Mesenchymal stem cell (in vitro differentiated cells and primary cell): ENCODE data around the gene LTO1.

Experiments
- DNase-seq: peaks from one replicate; pipeline ENCODE4 v3.0.0-alpha.2; 2013
- H2AFZ ChIP-seq: one replicate; pipeline ENCODE4 v1.6.1; 2013; ENCODE audit warnings: low read depth, mild to moderate bottlenecking, control low read depth, inconsistent platforms, low read length, moderate library complexity
- H2AK5ac ChIP-seq: 2 replicates; pipeline ENCODE4 v1.6.1; 2013; ENCODE audit warnings: low read length, moderate library complexity, mild to moderate bottlenecking, inconsistent platforms; ENCODE audit not compliant: severe bottlenecking
- H2BK120ac ChIP-seq: one replicate; pipeline ENCODE4 v1.6.1; 2013; ENCODE audit warnings: low read depth, mild to moderate bottlenecking, inconsistent platforms, low read length, moderate library complexity
- H2BK12ac ChIP-seq, 2 experiments: one replicate each; pipeline ENCODE4 v1.6.1; 2013; ENCODE audit warnings: inconsistent platforms in 2 of 2, low read length in 2 of 2, mild to moderate bottlenecking in 2 of 2, moderate library complexity in 2 of 2, control low read depth in 1 of 2
- H2BK15ac ChIP-seq: one replicate; pipeline ENCODE4 v1.6.1; 2013; ENCODE audit warnings: mild to moderate bottlenecking, low read depth, inconsistent platforms; ENCODE audit not compliant: poor library complexity, severe bottlenecking
- H2BK5ac ChIP-seq: 2 replicates; pipeline ENCODE4 v1.6.1; 2013; ENCODE audit warnings: low read depth, mild to moderate bottlenecking, low read length, control low read depth, inconsistent platforms; ENCODE audit not compliant: poor library complexity, severe bottlenecking
- H3K14ac ChIP-seq, 2 experiments: one replicate each; pipeline ENCODE4 v1.6.1; 2013; ENCODE audit warnings: inconsistent platforms in 2 of 2, low read length in 2 of 2, control low read depth in 1 of 2, mild to moderate bottlenecking in 1 of 2, moderate library complexity in 1 of 2
- H3K18ac ChIP-seq, 2 experiments: one replicate each; pipeline ENCODE4 v1.6.1; 2013; ENCODE audit warnings: inconsistent platforms in 2 of 2, low read length in 2 of 2, control low read depth in 1 of 2, low read depth in 1 of 2, mild to moderate bottlenecking in 1 of 2
- H3K23ac ChIP-seq, 2 experiments: one replicate each; pipeline ENCODE4 v1.6.1; 2013; ENCODE audit warnings: inconsistent platforms in 2 of 2, low read length in 2 of 2, mild to moderate bottlenecking in 2 of 2, moderate library complexity in 2 of 2, control low read depth in 1 of 2
- H3K27ac ChIP-seq: 2 replicates; pipeline ENCODE4 v1.5.1; 2013; ENCODE audit warnings: mild to moderate bottlenecking, moderate library complexity, low read length, control low read depth, inconsistent platforms; ENCODE audit not compliant: poor library complexity, severe bottlenecking
- H3K27me3 ChIP-seq, 2 experiments: 2 replicates each; pipeline versions ENCODE4 v1.6.1 to v1.7.0; 2013; ENCODE audit warnings: low read length in 2 of 2, mild to moderate bottlenecking in 2 of 2, moderate library complexity in 2 of 2, control low read depth in 1 of 2, inconsistent platforms in 1 of 2; ENCODE audit not compliant: control insufficient read depth in 1 of 2, insufficient read depth in 1 of 2
- H3K36me3 ChIP-seq, 2 experiments: 2 replicates each; pipeline versions ENCODE4 v1.6.1 to v1.7.0; 2013; ENCODE audit warnings: low read length in 2 of 2, control low read depth in 1 of 2, inconsistent platforms in 1 of 2, low read depth in 1 of 2, mild to moderate bottlenecking in 1 of 2; ENCODE audit not compliant: insufficient read depth in 2 of 2, control insufficient read depth in 1 of 2
- H3K4ac ChIP-seq, 2 experiments: one replicate each; pipeline ENCODE4 v1.6.1; 2013; ENCODE audit warnings: inconsistent platforms in 2 of 2, low read length in 2 of 2, mild to moderate bottlenecking in 2 of 2, moderate library complexity in 2 of 2, control low read depth in 1 of 2, low read depth in 1 of 2
- H3K4me1 ChIP-seq: 2 replicates; pipeline ENCODE4 v1.6.1; 2013; ENCODE audit warnings: low read depth, low read length, control low read depth; ENCODE audit not compliant: control insufficient read depth, insufficient read depth
- H3K4me2 ChIP-seq: 2 replicates; pipeline ENCODE4 v1.6.1; 2013; ENCODE audit warnings: low read length, mild to moderate bottlenecking, inconsistent platforms; ENCODE audit not compliant: poor library complexity, severe bottlenecking
- H3K4me3 ChIP-seq, 2 experiments: 2 replicates each; pipeline versions ENCODE4 v1.5.1 to v1.7.0; 2013; ENCODE audit warnings: low read length in 2 of 2, mild to moderate bottlenecking in 2 of 2, control low read depth in 1 of 2, low read depth in 1 of 2; ENCODE audit not compliant: insufficient read depth in 1 of 2
- H3K79me1 ChIP-seq: replicated peaks from 2 replicates; pipeline ENCODE4 v1.6.1; 2013; ENCODE audit warnings: mild to moderate bottlenecking, control low read depth, low read length, inconsistent platforms; ENCODE audit not compliant: poor library complexity, severe bottlenecking
- H3K9ac ChIP-seq: 2 replicates; pipeline ENCODE4 v1.7.0; 2013; ENCODE audit warnings: mild to moderate bottlenecking, low read length, moderate library complexity
- H3K9me3 ChIP-seq: 2 replicates; pipeline ENCODE4 v1.7.0; 2013; ENCODE audit warnings: mild to moderate bottlenecking, low read length; ENCODE audit not compliant: control insufficient read depth
- H4K8ac ChIP-seq: one replicate; pipeline ENCODE4 v1.6.1; 2013; ENCODE audit warnings: inconsistent platforms, mild to moderate bottlenecking, low read length, moderate library complexity
- H4K91ac ChIP-seq: one replicate; pipeline ENCODE4 v1.6.1; 2013; ENCODE audit warnings: mild to moderate bottlenecking, low read length, inconsistent platforms
- WGBS: methylation state at CpG from one replicate; pipeline ENCODE4 v1.1.7; 2013; ENCODE audit warnings: mixed read lengths; 5-methylcytosine and 5-hydroxymethylcytosine counted together

LTO1 gene

DNA sequence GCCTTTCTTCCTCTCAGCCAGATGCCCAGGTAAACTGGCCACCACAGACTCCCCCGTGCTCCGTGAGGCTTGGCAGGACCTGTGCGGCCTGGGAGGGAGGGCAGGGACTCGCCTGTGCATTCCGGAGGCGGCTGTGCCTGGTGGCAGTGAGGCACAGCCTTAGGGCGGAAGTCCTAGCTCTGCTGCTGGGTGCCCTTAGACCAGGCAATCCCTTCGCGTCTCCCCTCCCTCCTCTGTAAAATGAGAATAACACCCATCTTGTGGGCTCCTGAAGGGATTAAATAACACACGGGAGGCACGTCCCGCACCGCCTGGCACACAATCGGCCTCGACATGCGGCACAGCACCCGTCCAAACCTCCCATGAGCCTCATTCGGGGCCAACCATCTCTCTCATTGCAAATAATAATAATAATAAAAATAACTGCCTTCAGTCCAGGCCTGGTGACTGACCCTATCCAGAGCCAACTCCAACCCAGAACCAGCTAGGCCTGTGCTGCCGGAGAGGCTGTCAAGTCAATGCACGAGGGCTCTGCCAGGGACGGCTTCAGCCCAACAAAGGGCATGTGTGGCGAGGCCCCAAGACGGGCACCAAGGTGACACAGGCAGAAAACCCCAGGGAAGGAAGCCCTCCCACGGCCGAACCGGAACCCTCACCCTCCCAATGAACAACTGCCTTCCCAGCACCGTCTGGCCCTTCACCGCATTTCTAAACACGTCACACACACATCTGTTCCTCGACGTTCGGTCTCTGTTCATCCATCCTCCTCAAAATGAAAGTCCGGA is 8.2 kb downstream of the LTO1 start:
- no peak overlapping the region for H3K14ac ChIP-seq
- no peaks in the 10 kb centered on the region for H3K9me3 ChIP-seq
- H3K27me3 ChIP-seq = no peaks in the 10 kb centered on the region
- no peak overlapping the region for H2BK120ac ChIP-seq
- no peak overlapping the region for H2BK15ac ChIP-seq
- no peak for DNase-seq
- H2AK5ac ChIP-seq = no peak overlapping the region
- no peak overlapping the region for H2BK5ac ChIP-seq
- H2AFZ ChIP-seq = no peak overlapping the region
- H3K27ac ChIP-seq = no peak overlapping the region
- no peak overlapping the region for H4K8ac ChIP-seq
- no peak overlapping the region for H3K4ac ChIP-seq
- H3K18ac ChIP-seq = no peak overlapping the region
- no peak overlapping the region for H2BK12ac ChIP-seq
- peaks cover 67 to 79% of the 10 kb centered on the region in 2 experiments for H3K36me3 ChIP-seq
- H3K9ac ChIP-seq = no peak overlapping the region
- no peak overlapping the region for H3K4me3 ChIP-seq
- peak overlapping the region; percentile 56 for H4K91ac ChIP-seq
- H3K23ac ChIP-seq = no peak overlapping the region
- WGBS = 95% methylated on average over 32 of the region's 33 CpGs
- no peak overlapping the region for H3K4me2 ChIP-seq
- peaks cover 6% of the 10 kb centered on the region for H3K4me1 ChIP-seq
- peaks cover 30% of the 10 kb centered on the region for H3K79me1 ChIP-seq

DNA sequence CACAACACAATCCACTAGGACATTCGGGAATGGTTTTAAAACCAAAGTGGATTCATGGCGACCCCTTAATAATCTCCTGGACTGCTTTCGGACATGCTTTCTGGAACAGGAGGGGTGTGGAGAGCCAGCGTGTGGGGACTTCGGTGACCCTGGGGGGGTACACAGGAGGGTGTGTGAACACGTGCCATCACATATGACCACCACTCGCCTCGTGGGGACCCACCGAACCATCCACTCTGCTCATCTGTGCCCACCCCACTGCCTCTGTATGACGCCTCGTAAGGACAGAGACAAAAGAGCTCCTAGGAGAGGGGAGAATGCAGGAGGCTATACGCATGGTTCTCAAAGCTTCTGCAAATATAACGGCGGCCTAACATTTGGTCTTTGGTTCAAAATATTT is 8.9 kb downstream of the LTO1 start:
- Histone ChIP-seq H3K4me1 (peaks cover 6% of the 10 kb centered on the region), H3K18ac (no peak overlapping the region), H2BK12ac (no peak overlapping the region), H4K8ac (no peak overlapping the region), H2AFZ (no peak overlapping the region), H4K91ac (no peak overlapping the region), H2BK15ac (no peak overlapping the region), H2BK5ac (no peak overlapping the region), H3K4me3 (no peak overlapping the region), H3K36me3 (peaks cover 65 to 72% of the 10 kb centered on the region in 2 experiments), H2AK5ac (no peak overlapping the region), H3K27ac (no peak overlapping the region), H3K4me2 (no peak overlapping the region), H2BK120ac (no peak overlapping the region), H3K79me1 (peaks cover 28% of the 10 kb centered on the region), H3K14ac (no peak overlapping the region), H3K9ac (no peak overlapping the region), H3K9me3 (no peaks in the 10 kb centered on the region), H3K23ac (no peak overlapping the region), H3K27me3 (no peaks in the 10 kb centered on the region), H3K4ac (no peak overlapping the region)
- DNase-seq = no peak
- 98% methylated on average over 14 of the region's 14 CpGs for WGBS

DNA sequence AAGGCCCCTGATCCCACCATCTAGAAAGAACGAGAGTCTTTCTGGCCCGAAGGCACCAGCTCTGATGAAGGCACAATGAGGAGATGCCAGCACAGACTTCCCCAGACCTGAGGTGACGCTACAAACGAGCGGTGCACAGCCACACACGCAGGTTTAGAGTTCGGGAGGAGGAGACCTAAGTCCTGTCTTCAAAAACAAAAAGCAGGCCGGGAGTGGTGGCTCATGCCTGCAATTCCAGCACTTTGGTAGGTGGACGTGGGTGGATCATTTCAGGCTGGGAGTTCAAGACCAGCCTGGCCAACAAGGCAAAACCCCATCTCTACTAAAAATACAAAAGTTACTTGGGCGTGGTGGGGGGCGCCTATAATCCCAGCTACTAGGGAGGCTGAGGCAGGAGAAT is 9.5 kb downstream of the LTO1 start:
- H3K79me1 ChIP-seq = peaks cover 28% of the 10 kb centered on the region
- no peak overlapping the region for H3K23ac ChIP-seq
- no peak overlapping the region for H2BK5ac ChIP-seq
- H2BK120ac ChIP-seq = no peak overlapping the region
- no peak for DNase-seq
- H2BK15ac ChIP-seq = no peak overlapping the region
- no peak overlapping the region for H3K4me2 ChIP-seq
- no peaks in the 10 kb centered on the region for H3K27me3 ChIP-seq
- H4K91ac ChIP-seq = no peak overlapping the region
- H2AK5ac ChIP-seq = no peak overlapping the region
- H3K18ac ChIP-seq = no peak overlapping the region
- H2AFZ ChIP-seq = no peak overlapping the region
- H3K4me3 ChIP-seq = no peak overlapping the region
- no peak overlapping the region for H3K27ac ChIP-seq
- H3K4me1 ChIP-seq = peaks cover 6% of the 10 kb centered on the region
- no peak overlapping the region for H3K9ac ChIP-seq
- H3K9me3 ChIP-seq = no peaks in the 10 kb centered on the region
- no peak overlapping the region for H3K4ac ChIP-seq
- no peak overlapping the region for H4K8ac ChIP-seq
- H3K36me3 ChIP-seq = peaks cover 62 to 67% of the 10 kb centered on the region in 2 experiments
- 99% methylated on average over 11 of the region's 11 CpGs for whole genome bisulfite sequencing
- H2BK12ac ChIP-seq = no peak overlapping the region
- no peak overlapping the region for H3K14ac ChIP-seq

DNA sequence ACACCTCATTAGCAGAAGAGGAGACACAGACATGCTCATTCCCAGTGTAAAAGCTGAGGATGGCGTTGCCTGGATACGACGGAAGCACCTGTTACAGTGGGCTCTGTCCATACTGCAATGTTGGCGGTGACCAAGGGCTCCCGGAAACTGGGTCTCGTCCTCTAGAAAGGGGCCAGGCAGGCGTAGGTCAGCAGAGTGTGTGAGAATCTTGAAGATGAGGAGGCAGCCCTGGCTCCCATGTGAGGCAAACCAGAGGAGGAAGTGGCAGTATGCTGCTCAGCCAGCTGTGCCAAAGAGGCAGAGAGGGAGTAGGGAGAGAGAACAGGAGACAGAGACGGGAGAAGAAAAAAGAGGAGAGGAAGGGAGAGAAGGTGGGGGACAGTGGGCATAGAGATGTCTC is 10.3 kb downstream of the LTO1 start:
- H3K9ac ChIP-seq = no peak overlapping the region
- no peak overlapping the region for H3K27ac ChIP-seq
- no peak overlapping the region for H3K23ac ChIP-seq
- H2AK5ac ChIP-seq = no peak overlapping the region
- H2BK15ac ChIP-seq = no peak overlapping the region
- H3K9me3 ChIP-seq = no peaks in the 10 kb centered on the region
- H2BK12ac ChIP-seq = no peak overlapping the region
- peaks cover 26% of the 10 kb centered on the region for H3K79me1 ChIP-seq
- H2BK5ac ChIP-seq = no peak overlapping the region
- H4K8ac ChIP-seq = no peak overlapping the region
- no peak overlapping the region for H2AFZ ChIP-seq
- no peak overlapping the region for H4K91ac ChIP-seq
- H2BK120ac ChIP-seq = no peak overlapping the region
- no peak overlapping the region for H3K4me3 ChIP-seq
- no peak for DNase-seq
- H3K27me3 ChIP-seq = no peaks in the 10 kb centered on the region
- peaks cover 3% of the 10 kb centered on the region for H3K4me1 ChIP-seq
- peaks cover 58 to 61% of the 10 kb centered on the region in 2 experiments for H3K36me3 ChIP-seq
- no peak overlapping the region for H3K4me2 ChIP-seq
- 97% methylated on average over 8 of the region's 8 CpGs for WGBS
- H3K4ac ChIP-seq = no peak overlapping the region
- H3K14ac ChIP-seq = no peak overlapping the region
- no peak overlapping the region for H3K18ac ChIP-seq
